PC-3 (cell line): ENCODE data around the gene AFF1. TPM values are rescaled to one million over a fixed set of nuclear protein-coding genes. Genes with fewer than 3 reads are reported as not detected.

Experiments
- ATAC-seq: fragments of 200-7000 bp; cut with Tn5 transposase; 2 replicates; pipeline ENCODE4 v1.9.1; 2020; ENCODE audit warnings: mild to moderate bottlenecking, moderate library complexity
- BruUV-seq: library from RNA; stranded (reverse); fragments of 400-500 nt; replicated peaks from 2 replicates; lab custom pipeline; 2021; lab: Mats Ljungman, UMichigan
- CTCF ChIA-PET: fragments of 300-600 bp; sonication (Branson Sonifier 250); formaldehyde crosslinking; loops from one replicate; lab custom pipeline; 2022; ENCODE audit warnings: antibody characterized with exemption; lab: Charles Lee
- POLR2A ChIA-PET: fragments of 300-600 bp; sonication (Branson Sonifier 250); formaldehyde crosslinking; loops from one replicate; lab custom pipeline; 2022; ENCODE audit warnings: antibody characterized with exemption; ENCODE audit not compliant: unreplicated experiment; lab: Charles Lee
- DNase-seq: peaks from one replicate; pipeline ENCODE4 v3.0.0-alpha.2; 2015
- H2AFZ ChIP-seq: fragments of 300-600 bp; sonication (generic); 2 replicates; pipeline ENCODE4 v1.6.0; 2016; ENCODE audit warnings: antibody characterized with exemption, low read length
- H3F3A ChIP-seq: fragments of 300-600 bp; sonication (generic); one replicate; pipeline ENCODE4 v1.6.0; 2017; ENCODE audit warnings: antibody characterized with exemption, low read length, control low read depth, mild to moderate bottlenecking; ENCODE audit not compliant: unreplicated experiment
- H3K27ac ChIP-seq: fragments of 300-600 bp; sonication (generic); 2 replicates; pipeline ENCODE4 v1.5.1; 2016; ENCODE audit warnings: mild to moderate bottlenecking, low read length
- H3K27me3 ChIP-seq: fragments of 300-600 bp; sonication (generic); 2 replicates; pipeline ENCODE4 v1.6.1; 2016; ENCODE audit warnings: low read length, mixed read lengths
- H3K36me3 ChIP-seq: fragments of 300-600 bp; sonication (generic); 2 replicates; pipeline ENCODE4 v1.6.1; 2016; ENCODE audit warnings: low read depth, mixed run types, low read length, mixed read lengths
- H3K4me1 ChIP-seq: fragments of 300-600 bp; sonication (generic); 2 replicates; pipeline ENCODE4 v1.5.1; 2016; ENCODE audit warnings: low read length; ENCODE audit not compliant: insufficient read depth
- H3K4me2 ChIP-seq: fragments of 300-600 bp; sonication (generic); 2 replicates; pipeline ENCODE4 v1.6.0; 2016; ENCODE audit warnings: low read length
- H3K4me3 ChIP-seq: fragments of 300-600 bp; sonication (generic); 2 replicates; pipeline ENCODE4 v1.5.1; 2016; ENCODE audit warnings: mild to moderate bottlenecking, low read length, mixed read lengths
- H3K79me2 ChIP-seq: fragments of 300-600 bp; sonication (generic); 2 replicates; pipeline ENCODE4 v1.6.1; 2017; ENCODE audit warnings: low read length, mixed read lengths
- H3K9ac ChIP-seq: fragments of 300-600 bp; sonication (generic); 2 replicates; pipeline ENCODE4 v1.6.0; 2016; ENCODE audit warnings: mild to moderate bottlenecking, low read length
- H3K9me2 ChIP-seq: fragments of 300-600 bp; sonication (generic); replicated peaks from 2 replicates; pipeline ENCODE4 v1.6.1; 2016; ENCODE audit warnings: mixed run types, low read length, mixed read lengths
- H3K9me3 ChIP-seq: fragments of 300-600 bp; sonication (generic); 2 replicates; pipeline ENCODE4 v1.6.1; 2016; ENCODE audit warnings: low read length, mixed read lengths
- H4K20me1 ChIP-seq: fragments of 300-600 bp; sonication (generic); 2 replicates; pipeline ENCODE4 v1.6.1; 2016; ENCODE audit warnings: low read length, mixed read lengths
- CTCF ChIP-seq: fragments of 300-600 bp; sonication (generic); conservative IDR thresholded peaks from 2 replicates; pipeline ENCODE4 v1.5.1; 2017; ENCODE audit warnings: antibody characterized with exemption, low read depth, mild to moderate bottlenecking, low read length
- EZH2 ChIP-seq: fragments of 300-600 bp; sonication (generic); IDR thresholded peaks from one replicate; pipeline ENCODE4 v1.6.1; 2017; ENCODE audit warnings: antibody characterized with exemption, mild to moderate bottlenecking, low read length; ENCODE audit not compliant: unreplicated experiment
- EZH2phosphoT487 ChIP-seq: fragments of 300-600 bp; sonication (generic); IDR thresholded peaks from 2 replicates; pipeline ENCODE4 v1.6.1; 2018; ENCODE audit warnings: mild to moderate bottlenecking, antibody characterized with exemption, low read length, borderline replicate concordance
- intact Hi-C: fragments of 100-400 bp; cut with micrococcal nuclease; formaldehyde crosslinking; loops from 2 replicates; pipeline ENCODE4 v1.9.0; 2023
- total RNA-seq: library from RNA; depleted of rRNA; stranded (reverse); fragments of >200 nt; gene quantifications from 2 replicates; pipeline ENCODE4 v1.2.3, GENCODE V29; 2014

Gene AFF1
- total RNA-seq, 1 experiment from 2014 or later, result 8.1 TPM

- Histone ChIP-seq H2AFZ (no peak overlapping the region), H3K4me1 (peaks cover 7% of the 10 kb centered on the region), H3K36me3 (peaks cover 11% of the 10 kb centered on the region; the same call in 1 of the 2 replicates), H3K9me3 (no peaks in the 10 kb centered on the region), H3F3A (no peaks in the 10 kb centered on the region), H3K27me3 (no peaks in the 10 kb centered on the region), H3K4me2 (no peak overlapping the region), H4K20me1 (no peaks in the 10 kb centered on the region), H3K79me2 (no peaks in the 10 kb centered on the region), H3K9me2 (no peaks in the 10 kb centered on the region), H3K27ac (no peak overlapping the region), H3K4me3 (no peak overlapping the region), H3K9ac (no peak overlapping the region)
- CTCF ChIA-PET, result no interaction called here
- intact Hi-C loops, result no loop called here
- POLR2A ChIA-PET, result no interaction called here
- no peak for TF ChIP-seq EZH2
- no peak for TF ChIP-seq CTCF
- no peak for TF ChIP-seq EZH2phosphoT487
- DNase-seq, result no peak
- ATAC-seq, result no peak
- BruUV-seq, result no TSS peak
Measured at GRCh38 chr4:87126056-87126455, 191.2 kb downstream of the AFF1 start.

GRCh38 chr4:87128006-87128705 is 193.3 kb downstream of the AFF1 start:
- CTCF ChIA-PET, result no interaction called here
- Histone ChIP-seq H3K9ac (no peak overlapping the region), H3K27ac (no peak overlapping the region), H2AFZ (no peak overlapping the region), H3K79me2 (no peaks in the 10 kb centered on the region), H3K9me2 (no peaks in the 10 kb centered on the region), H3K27me3 (no peaks in the 10 kb centered on the region), H4K20me1 (no peaks in the 10 kb centered on the region), H3F3A (no peaks in the 10 kb centered on the region), H3K4me3 (no peak overlapping the region), H3K9me3 (no peaks in the 10 kb centered on the region), H3K36me3 (peaks cover 13% of the 10 kb centered on the region; the same call in 1 of the 2 replicates), H3K4me1 (no peaks in the 10 kb centered on the region), H3K4me2 (no peak overlapping the region)
- TF ChIP-seq EZH2 (no peak), EZH2phosphoT487 (no peak), CTCF (no peak)
- intact Hi-C loops, result no loop called here
- BruUV-seq, result no TSS peak
- POLR2A ChIA-PET, result no interaction called here
- ATAC-seq, result no peak
- no peak for DNase-seq

GRCh38 chr4:87129681-87130080 is 194.9 kb downstream of the AFF1 start:
- Histone ChIP-seq H2AFZ (no peak overlapping the region), H3K4me1 (no peaks in the 10 kb centered on the region), H3K27me3 (no peaks in the 10 kb centered on the region), H3K79me2 (no peaks in the 10 kb centered on the region), H3K36me3 (peaks cover 19% of the 10 kb centered on the region; the same call in 1 of the 2 replicates), H3K4me3 (no peak overlapping the region), H3F3A (no peaks in the 10 kb centered on the region), H3K4me2 (no peak overlapping the region), H3K9me3 (no peaks in the 10 kb centered on the region), H3K9me2 (no peaks in the 10 kb centered on the region), H4K20me1 (no peaks in the 10 kb centered on the region), H3K9ac (no peak overlapping the region), H3K27ac (no peak overlapping the region)
- intact Hi-C loops, result no loop called here
- no TSS peak for BruUV-seq
- ChIA-PET CTCF (no interaction called here), POLR2A (no interaction called here)
- no peak for DNase-seq
- TF ChIP-seq CTCF, result no peak
- no peak for TF ChIP-seq EZH2
- no peak for TF ChIP-seq EZH2phosphoT487
- no peak for ATAC-seq
